Measurements from ENCODE around the gene SCO1. TPM values are rescaled to one million over a fixed set of nuclear protein-coding genes. Genes with fewer than 3 reads are reported as not detected.

The SCO1 gene
- polyA plus RNA-seq, 4 donors: 15.7 to 43.5 (median 24.8) TPM

DNA sequence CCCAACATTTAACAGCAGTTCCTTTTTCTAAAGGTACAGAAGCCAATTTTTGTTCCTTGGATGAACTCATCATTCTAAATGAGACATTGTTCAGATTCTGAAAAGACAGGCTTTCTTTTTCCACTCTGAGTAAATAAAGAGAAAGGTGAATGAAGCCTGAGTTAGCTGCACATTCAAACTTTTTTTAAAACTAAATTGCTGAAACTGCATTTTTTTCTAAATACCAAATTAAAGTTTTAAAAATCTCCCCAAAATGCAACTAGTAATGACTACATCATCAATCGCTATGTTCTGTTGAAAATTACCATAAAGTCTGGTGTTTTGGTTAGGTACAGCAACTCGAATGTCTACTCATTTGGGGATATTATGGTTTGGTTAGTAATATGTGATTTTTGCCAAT is 9.8 kb downstream of the SCO1 start:
- Histone ChIP-seq H3K9me3 (ENCODE audit: control insufficient read depth in 2 of 2, insufficient read depth in 1 of 2, low read depth in 1 of 2, low read length in 1 of 2) (no peaks in the 10 kb centered on the region), H3K4me3 (ENCODE audit: low read depth in 1 of 3, low read length in 3 of 3) (no peak overlapping the region), H3K4me1 (ENCODE audit: control insufficient read depth in 3 of 3, insufficient read depth in 2 of 3, low read depth in 1 of 3, low read length in 2 of 3) (no peaks in the 10 kb centered on the region), H3K36me3 (ENCODE audit: control insufficient read depth in 3 of 3, insufficient read depth in 2 of 3, low read depth in 1 of 3, low read length in 3 of 3) (peaks cover 17 to 24% (median 20%) of the 10 kb centered on the region in 3 donors), H3K27ac (ENCODE audit: low read depth in 1 of 3, low read length in 2 of 3) (no peak overlapping the region), H3K27me3 (ENCODE audit: control insufficient read depth in 3 of 3, insufficient read depth in 3 of 3, low read length in 3 of 3) (no peaks in the 10 kb centered on the region)
- no peak for FAIRE-seq
- DNase-seq: no peak
- WGBS, 3 donors: 79 to 90% (median 83%) methylated on average over 2 of the region's 2 CpGs

DNA sequence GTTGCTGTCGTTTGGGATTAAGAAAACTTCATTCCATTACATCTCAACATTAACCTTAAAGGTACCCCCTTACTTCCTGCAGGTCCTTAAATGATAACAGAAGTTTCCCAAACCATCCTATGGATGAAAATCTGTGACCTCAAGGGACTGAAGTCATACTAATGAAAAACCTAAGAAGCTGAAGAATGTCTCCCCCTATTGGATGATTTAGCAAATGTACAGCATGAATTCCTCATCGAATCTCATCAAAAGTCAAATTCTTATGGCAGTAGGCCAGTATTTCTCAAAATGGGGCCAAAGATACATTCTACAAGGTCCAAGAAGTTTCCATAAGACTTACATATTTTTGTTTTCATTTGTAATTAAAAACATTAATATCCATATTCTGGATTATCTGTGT is 13.5 kb downstream of the SCO1 start:
- H3K36me3 ChIP-seq (ENCODE audit: control insufficient read depth in 3 of 3, insufficient read depth in 2 of 3, low read depth in 1 of 3, low read length in 3 of 3): peaks cover 19 to 26% (median 20%) of the 10 kb centered on the region in 3 donors
- H3K4me3 ChIP-seq (ENCODE audit: low read depth in 1 of 3, low read length in 3 of 3): no peak overlapping the region
- no peak for FAIRE-seq
- H3K9me3 ChIP-seq (ENCODE audit: control insufficient read depth in 2 of 2, insufficient read depth in 1 of 2, low read depth in 1 of 2, low read length in 1 of 2): no peaks in the 10 kb centered on the region
- H3K4me1 ChIP-seq (ENCODE audit: control insufficient read depth in 3 of 3, insufficient read depth in 2 of 3, low read depth in 1 of 3, low read length in 2 of 3): no peaks in the 10 kb centered on the region
- WGBS, 3 donors: 65 to 89% (median 65%) methylated on average over 2 of the region's 2 CpGs
- DNase-seq: no peak
- H3K27me3 ChIP-seq (ENCODE audit: control insufficient read depth in 3 of 3, insufficient read depth in 3 of 3, low read length in 3 of 3): no peaks in the 10 kb centered on the region
- no peak overlapping the region for H3K27ac ChIP-seq (ENCODE audit: low read depth in 1 of 3, low read length in 2 of 3)

DNA sequence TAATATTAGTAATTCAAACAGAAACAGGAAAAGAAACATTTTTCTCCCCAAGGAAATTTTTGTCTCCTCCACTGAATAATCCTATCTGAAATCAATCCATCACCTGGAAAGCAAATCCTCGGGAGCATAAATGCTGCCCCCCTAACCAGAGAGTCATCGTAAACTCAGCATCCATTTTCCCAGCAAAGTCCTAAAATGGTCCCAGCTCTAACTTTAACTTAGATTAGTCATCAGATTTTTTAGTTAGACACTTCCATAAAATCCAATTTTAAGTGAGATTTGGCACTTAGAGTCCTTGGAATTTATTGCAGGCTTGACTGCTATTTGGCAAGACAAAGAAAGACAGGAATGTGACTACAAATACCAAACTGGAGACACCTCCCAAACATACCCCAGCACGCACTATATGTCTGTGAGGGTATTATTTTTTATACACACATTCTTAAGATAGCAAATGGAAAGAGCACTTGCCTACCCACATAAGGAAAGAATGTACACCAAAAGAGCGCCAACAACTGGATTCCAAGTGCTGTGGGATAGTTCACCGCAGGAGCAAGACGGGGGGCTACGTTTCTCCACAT is 15.4 kb downstream of the SCO1 start:
- 82 to 96% (median 94%) methylated on average over 7 of the region's 7 CpGs for WGBS, 3 donors
- Histone ChIP-seq H3K4me3 (ENCODE audit: low read depth in 1 of 3, low read length in 3 of 3) (no peak overlapping the region), H3K9me3 (ENCODE audit: control insufficient read depth in 2 of 2, insufficient read depth in 1 of 2, low read depth in 1 of 2, low read length in 1 of 2) (no peaks in the 10 kb centered on the region), H3K4me1 (ENCODE audit: control insufficient read depth in 3 of 3, insufficient read depth in 2 of 3, low read depth in 1 of 3, low read length in 2 of 3) (no peaks in the 10 kb centered on the region), H3K27me3 (ENCODE audit: control insufficient read depth in 3 of 3, insufficient read depth in 3 of 3, low read length in 3 of 3) (no peaks in the 10 kb centered on the region), H3K36me3 (ENCODE audit: control insufficient read depth in 3 of 3, insufficient read depth in 2 of 3, low read depth in 1 of 3, low read length in 3 of 3) (peaks cover 19 to 31% (median 20%) of the 10 kb centered on the region in 3 donors), H3K27ac (ENCODE audit: low read depth in 1 of 3, low read length in 2 of 3) (no peak overlapping the region)
- FAIRE-seq: no peak
- DNase-seq: no peak

DNA sequence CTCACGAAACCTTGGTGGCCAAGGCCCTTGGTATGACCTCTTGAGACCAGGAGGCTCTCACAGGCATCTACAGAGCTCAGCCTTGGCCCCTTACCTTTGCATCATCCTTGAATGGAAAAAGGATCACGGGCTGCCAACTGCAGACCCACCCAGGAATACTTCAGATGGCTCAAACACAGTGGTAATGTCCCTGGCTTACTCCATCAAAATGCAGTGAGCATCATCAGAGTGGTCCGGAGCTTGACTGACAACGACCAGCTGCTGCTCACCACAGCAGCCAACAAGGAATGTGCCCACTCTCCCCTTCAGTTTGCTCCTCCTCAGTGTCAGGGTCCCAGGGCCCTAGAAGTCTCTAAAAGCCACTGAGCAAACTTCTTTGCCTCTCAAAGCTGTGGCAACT is 22.6 kb downstream of the SCO1 start:
- no peak overlapping the region for H3K4me3 ChIP-seq (ENCODE audit: low read depth in 1 of 3, low read length in 3 of 3)
- H3K27me3 ChIP-seq (ENCODE audit: control insufficient read depth in 3 of 3, insufficient read depth in 3 of 3, low read length in 3 of 3): no peaks in the 10 kb centered on the region
- H3K27ac ChIP-seq (ENCODE audit: low read depth in 1 of 3, low read length in 2 of 3): no peak overlapping the region
- no peaks in the 10 kb centered on the region for H3K9me3 ChIP-seq (ENCODE audit: control insufficient read depth in 2 of 2, insufficient read depth in 1 of 2, low read depth in 1 of 2, low read length in 1 of 2)
- no peak for FAIRE-seq
- H3K36me3 ChIP-seq (ENCODE audit: control insufficient read depth in 3 of 3, insufficient read depth in 2 of 3, low read depth in 1 of 3, low read length in 3 of 3): peaks cover 3 to 21% (median 5%) of the 10 kb centered on the region in 3 donors
- WGBS, 3 donors: 96 to 100% (median 97%) methylated on average over 4 of the region's 4 CpGs
- H3K4me1 ChIP-seq (ENCODE audit: control insufficient read depth in 3 of 3, insufficient read depth in 2 of 3, low read depth in 1 of 3, low read length in 2 of 3): no peaks in the 10 kb centered on the region
- DNase-seq: no peak

DNA sequence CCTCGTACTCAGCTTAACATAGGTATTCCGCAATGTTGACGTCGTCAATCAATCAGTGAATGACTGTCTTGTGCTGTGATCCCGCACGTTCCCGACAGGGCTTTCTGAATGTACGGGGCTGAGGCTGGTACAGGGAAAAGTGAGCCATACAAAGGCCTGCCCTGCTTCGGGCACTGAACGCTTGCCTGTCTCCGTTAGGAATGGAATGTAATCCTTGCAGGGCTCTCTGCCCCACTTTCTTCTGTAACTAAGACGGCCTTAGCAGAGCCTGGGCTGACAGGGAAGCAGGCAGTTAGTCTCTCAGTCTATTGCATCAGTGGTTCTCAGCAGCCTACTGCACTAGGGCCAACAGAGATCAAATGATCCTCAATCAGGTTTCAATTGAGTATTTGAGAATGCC is 24.0 kb downstream of the SCO1 start:
- Histone ChIP-seq H3K27ac (ENCODE audit: low read depth in 1 of 3, low read length in 2 of 3) (no peak overlapping the region), H3K4me1 (ENCODE audit: control insufficient read depth in 3 of 3, insufficient read depth in 2 of 3, low read depth in 1 of 3, low read length in 2 of 3) (no peaks in the 10 kb centered on the region), H3K9me3 (ENCODE audit: control insufficient read depth in 2 of 2, insufficient read depth in 1 of 2, low read depth in 1 of 2, low read length in 1 of 2) (no peaks in the 10 kb centered on the region), H3K4me3 (ENCODE audit: low read depth in 1 of 3, low read length in 3 of 3) (no peak overlapping the region), H3K36me3 (ENCODE audit: control insufficient read depth in 3 of 3, insufficient read depth in 2 of 3, low read depth in 1 of 3, low read length in 3 of 3) (peaks cover 3 to 18% (median 5%) of the 10 kb centered on the region in 3 donors), H3K27me3 (ENCODE audit: control insufficient read depth in 3 of 3, insufficient read depth in 3 of 3, low read length in 3 of 3) (no peaks in the 10 kb centered on the region)
- WGBS, 3 donors: 94 to 96% (median 96%) methylated on average over 12 of the region's 12 CpGs
- DNase-seq: no peak
- no peak for FAIRE-seq

DNA sequence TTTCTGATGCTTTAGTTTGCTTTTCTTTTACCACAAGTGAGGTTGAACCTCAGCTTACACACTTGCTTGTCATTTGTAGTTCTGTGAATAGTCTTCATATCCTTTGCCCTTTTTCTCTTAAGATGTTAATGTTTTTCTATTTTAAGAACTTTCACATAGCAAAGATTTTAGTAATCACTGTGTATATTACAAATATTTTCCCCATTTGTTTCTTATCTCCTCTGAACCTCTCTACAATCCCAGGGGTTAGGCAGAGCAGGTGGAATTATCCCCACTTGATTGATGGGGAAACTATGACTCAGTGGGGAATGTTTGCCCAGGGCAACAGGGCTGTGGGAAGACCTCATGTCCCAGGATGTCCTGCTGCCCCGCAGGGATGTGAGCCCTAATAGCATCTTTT is 28.6 kb downstream of the SCO1 start:
- no peak for DNase-seq
- H3K4me3 ChIP-seq (ENCODE audit: low read depth in 1 of 3, low read length in 3 of 3): no peak overlapping the region
- H3K9me3 ChIP-seq (ENCODE audit: control insufficient read depth in 2 of 2, insufficient read depth in 1 of 2, low read depth in 1 of 2, low read length in 1 of 2): no peaks in the 10 kb centered on the region
- H3K4me1 ChIP-seq (ENCODE audit: control insufficient read depth in 3 of 3, insufficient read depth in 2 of 3, low read depth in 1 of 3, low read length in 2 of 3): no peaks in the 10 kb centered on the region
- H3K27ac ChIP-seq (ENCODE audit: low read depth in 1 of 3, low read length in 2 of 3): no peak overlapping the region
- WGBS, 3 donors: 61 to 77% (median 71%) methylated on average over 1 of the region's 1 CpG
- FAIRE-seq: no peak
- no peaks in the 10 kb centered on the region for H3K27me3 ChIP-seq (ENCODE audit: control insufficient read depth in 3 of 3, insufficient read depth in 3 of 3, low read length in 3 of 3)
- H3K36me3 ChIP-seq (ENCODE audit: control insufficient read depth in 3 of 3, insufficient read depth in 2 of 3, low read depth in 1 of 3, low read length in 3 of 3): no peaks in the 10 kb centered on the region

DNA sequence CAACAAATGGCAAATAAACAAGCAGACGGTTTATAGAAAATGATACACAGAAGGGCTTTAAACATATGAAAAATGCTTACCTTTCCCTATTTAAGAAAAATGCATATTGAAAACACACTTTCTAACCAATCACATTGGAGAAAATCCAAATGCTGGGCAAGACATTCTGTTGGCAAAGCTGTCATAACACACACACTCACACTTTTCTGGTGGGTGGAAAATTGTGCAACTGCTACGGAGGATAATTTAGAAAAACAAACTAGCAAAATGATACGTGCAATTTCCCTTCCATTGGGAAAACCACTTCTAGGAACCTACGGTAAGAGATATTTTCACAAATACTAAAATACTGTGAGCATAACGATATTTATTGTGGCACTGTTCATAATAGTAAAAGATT is 30.4 kb downstream of the SCO1 start:
- H3K36me3 ChIP-seq (ENCODE audit: control insufficient read depth in 3 of 3, insufficient read depth in 2 of 3, low read depth in 1 of 3, low read length in 3 of 3): no peaks in the 10 kb centered on the region
- H3K4me3 ChIP-seq (ENCODE audit: low read depth in 1 of 3, low read length in 3 of 3): no peak overlapping the region
- no peaks in the 10 kb centered on the region for H3K27me3 ChIP-seq (ENCODE audit: control insufficient read depth in 3 of 3, insufficient read depth in 3 of 3, low read length in 3 of 3)
- H3K9me3 ChIP-seq (ENCODE audit: control insufficient read depth in 2 of 2, insufficient read depth in 1 of 2, low read depth in 1 of 2, low read length in 1 of 2): no peaks in the 10 kb centered on the region
- FAIRE-seq: no peak
- no peak overlapping the region for H3K27ac ChIP-seq (ENCODE audit: low read depth in 1 of 3, low read length in 2 of 3)
- H3K4me1 ChIP-seq (ENCODE audit: control insufficient read depth in 3 of 3, insufficient read depth in 2 of 3, low read depth in 1 of 3, low read length in 2 of 3): no peaks in the 10 kb centered on the region
- 87 to 94% (median 89%) methylated on average over 5 of the region's 5 CpGs for WGBS, 3 donors
- no peak for DNase-seq

DNA sequence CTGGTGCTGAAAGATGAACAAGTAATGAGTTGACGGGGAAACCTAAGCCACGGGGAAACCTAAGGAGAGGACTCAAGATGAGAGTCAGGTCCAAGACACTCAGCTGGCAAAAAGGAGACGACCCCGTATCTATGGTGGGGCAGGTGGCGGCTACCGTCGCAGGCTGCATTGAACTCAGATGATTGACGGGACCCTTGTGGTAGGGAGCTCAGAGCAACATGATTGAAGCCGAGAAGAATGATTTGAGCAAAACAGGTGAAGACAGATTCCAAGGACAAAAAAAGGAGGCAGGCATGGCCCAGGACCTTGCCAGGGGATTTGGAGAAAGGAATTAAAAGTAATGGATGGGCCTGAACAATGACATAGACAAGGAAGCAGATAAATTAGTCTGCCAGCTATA is 32.8 kb downstream of the SCO1 start:
- no peaks in the 10 kb centered on the region for H3K9me3 ChIP-seq (ENCODE audit: control insufficient read depth in 2 of 2, insufficient read depth in 1 of 2, low read depth in 1 of 2, low read length in 1 of 2)
- H3K4me3 ChIP-seq (ENCODE audit: low read depth in 1 of 3, low read length in 3 of 3): no peak overlapping the region
- no peaks in the 10 kb centered on the region for H3K36me3 ChIP-seq (ENCODE audit: control insufficient read depth in 3 of 3, insufficient read depth in 2 of 3, low read depth in 1 of 3, low read length in 3 of 3)
- H3K4me1 ChIP-seq (ENCODE audit: control insufficient read depth in 3 of 3, insufficient read depth in 2 of 3, low read depth in 1 of 3, low read length in 2 of 3): no peaks in the 10 kb centered on the region
- no peaks in the 10 kb centered on the region for H3K27me3 ChIP-seq (ENCODE audit: control insufficient read depth in 3 of 3, insufficient read depth in 3 of 3, low read length in 3 of 3)
- WGBS, 3 donors: 92 to 97% (median 94%) methylated on average over 9 of the region's 9 CpGs
- no peak for FAIRE-seq
- no peak for DNase-seq
- H3K27ac ChIP-seq (ENCODE audit: low read depth in 1 of 3, low read length in 2 of 3): no peak overlapping the region

DNA sequence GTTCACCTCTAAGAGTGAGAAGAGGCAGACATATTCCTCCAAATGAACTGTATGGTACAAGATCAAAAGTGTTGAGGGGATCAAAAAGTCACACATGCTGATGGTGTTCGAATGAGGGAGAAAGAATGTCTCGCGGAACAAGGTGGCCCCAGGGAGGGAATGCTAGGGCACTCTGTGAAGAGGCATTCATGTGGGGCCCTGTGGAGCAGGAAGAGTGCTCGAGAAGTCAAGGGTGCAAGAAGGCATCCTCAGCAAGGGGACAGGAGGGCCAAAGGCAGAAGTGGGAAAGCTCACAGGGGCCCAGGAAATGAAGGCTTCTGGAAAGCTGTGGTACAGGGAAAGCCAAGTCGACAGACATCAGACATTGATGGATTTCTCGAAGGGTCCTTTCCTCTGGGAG is 34.1 kb downstream of the SCO1 start:
- Histone ChIP-seq H3K4me3 (ENCODE audit: low read depth in 1 of 3, low read length in 3 of 3) (no peak overlapping the region), H3K9me3 (ENCODE audit: control insufficient read depth in 2 of 2, insufficient read depth in 1 of 2, low read depth in 1 of 2, low read length in 1 of 2) (no peaks in the 10 kb centered on the region), H3K27me3 (ENCODE audit: control insufficient read depth in 3 of 3, insufficient read depth in 3 of 3, low read length in 3 of 3) (no peaks in the 10 kb centered on the region), H3K36me3 (ENCODE audit: control insufficient read depth in 3 of 3, insufficient read depth in 2 of 3, low read depth in 1 of 3, low read length in 3 of 3) (no peaks in the 10 kb centered on the region), H3K27ac (ENCODE audit: low read depth in 1 of 3, low read length in 2 of 3) (no peak overlapping the region), H3K4me1 (ENCODE audit: control insufficient read depth in 3 of 3, insufficient read depth in 2 of 3, low read depth in 1 of 3, low read length in 2 of 3) (no peaks in the 10 kb centered on the region)
- WGBS, 3 donors: 87 to 96% (median 89%) methylated on average over 6 of the region's 6 CpGs
- DNase-seq (no peak), FAIRE-seq (no peak)
